Stomach (tissue), 4 donors: ENCODE data around the gene PLXNA2.

Source experiments
- EP300 ChIP-seq: sonication (generic); formaldehyde crosslinking; IDR thresholded peaks from one replicate; pipeline ENCODE4 v1.6.1; 2017; ENCODE audit warnings: antibody characterized with exemption
- POLR2A ChIP-seq, 4 donors: fragments of 450-650 bp; IDR thresholded peaks; one replicate each; pipeline ENCODE4 v1.6.1; 2016; ENCODE audit warnings: antibody characterized with exemption in 4 of 4, control low read depth in 2 of 4, mild to moderate bottlenecking in 1 of 4, moderate library complexity in 1 of 4
- POLR2AphosphoS5 ChIP-seq, 3 donors: sonication (generic); formaldehyde crosslinking; IDR thresholded peaks; one replicate each; pipeline ENCODE4 v1.6.1; 2016; ENCODE audit warnings: antibody characterized with exemption in 3 of 3
- TF ChIP-seq, protein P1 (sequence below), 7 experiments: fragments of 450-650 bp in 4 of 7; fragments of 200-600 bp in 3 of 7; sonication (generic) in 3 of 7; IDR thresholded peaks; one replicate each; pipeline ENCODE4 v1.5.1; 2016 to 2019; ENCODE audit warnings: antibody characterized with exemption in 7 of 7, control low read depth in 2 of 7, mild to moderate bottlenecking in 1 of 7

DNA sequence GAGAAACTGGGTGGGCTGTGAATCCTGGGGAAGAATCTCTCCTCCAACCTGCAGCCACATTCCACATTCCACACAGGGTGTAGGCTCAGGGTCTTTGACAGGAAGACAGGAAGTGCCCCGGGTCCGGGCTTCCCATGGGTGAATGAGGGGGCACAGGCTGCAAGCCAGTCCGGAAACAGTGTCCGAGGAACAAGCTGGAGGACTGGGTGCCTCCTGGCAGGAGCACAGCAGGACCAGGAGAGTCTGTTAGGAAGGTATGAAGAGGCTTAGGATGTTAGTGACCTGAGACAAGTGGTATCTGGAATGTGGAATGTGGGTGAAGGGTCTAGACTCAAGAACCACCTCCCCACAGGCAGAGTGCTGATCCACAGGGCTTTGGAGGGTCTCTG, 212.3 kb downstream of the PLXNA2 start:
- TF ChIP-seq, protein P1, sequence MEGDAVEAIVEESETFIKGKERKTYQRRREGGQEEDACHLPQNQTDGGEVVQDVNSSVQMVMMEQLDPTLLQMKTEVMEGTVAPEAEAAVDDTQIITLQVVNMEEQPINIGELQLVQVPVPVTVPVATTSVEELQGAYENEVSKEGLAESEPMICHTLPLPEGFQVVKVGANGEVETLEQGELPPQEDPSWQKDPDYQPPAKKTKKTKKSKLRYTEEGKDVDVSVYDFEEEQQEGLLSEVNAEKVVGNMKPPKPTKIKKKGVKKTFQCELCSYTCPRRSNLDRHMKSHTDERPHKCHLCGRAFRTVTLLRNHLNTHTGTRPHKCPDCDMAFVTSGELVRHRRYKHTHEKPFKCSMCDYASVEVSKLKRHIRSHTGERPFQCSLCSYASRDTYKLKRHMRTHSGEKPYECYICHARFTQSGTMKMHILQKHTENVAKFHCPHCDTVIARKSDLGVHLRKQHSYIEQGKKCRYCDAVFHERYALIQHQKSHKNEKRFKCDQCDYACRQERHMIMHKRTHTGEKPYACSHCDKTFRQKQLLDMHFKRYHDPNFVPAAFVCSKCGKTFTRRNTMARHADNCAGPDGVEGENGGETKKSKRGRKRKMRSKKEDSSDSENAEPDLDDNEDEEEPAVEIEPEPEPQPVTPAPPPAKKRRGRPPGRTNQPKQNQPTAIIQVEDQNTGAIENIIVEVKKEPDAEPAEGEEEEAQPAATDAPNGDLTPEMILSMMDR (IDR thresholded peaks at IDR 0.05) = no peak
- TF ChIP-seq POLR2A (IDR thresholded peaks at IDR 0.05) (no peak), POLR2AphosphoS5 (IDR thresholded peaks at IDR 0.05) (no peak), EP300 (no peak)
